ENCODE results near the gene VPS39.

VPS39 gene

GRCh38 chr15:42201801-42202200 lies 6.3 kb downstream of the VPS39 start:
- DNase-seq (ENCODE audit: low read depth), result no peak

DNA sequence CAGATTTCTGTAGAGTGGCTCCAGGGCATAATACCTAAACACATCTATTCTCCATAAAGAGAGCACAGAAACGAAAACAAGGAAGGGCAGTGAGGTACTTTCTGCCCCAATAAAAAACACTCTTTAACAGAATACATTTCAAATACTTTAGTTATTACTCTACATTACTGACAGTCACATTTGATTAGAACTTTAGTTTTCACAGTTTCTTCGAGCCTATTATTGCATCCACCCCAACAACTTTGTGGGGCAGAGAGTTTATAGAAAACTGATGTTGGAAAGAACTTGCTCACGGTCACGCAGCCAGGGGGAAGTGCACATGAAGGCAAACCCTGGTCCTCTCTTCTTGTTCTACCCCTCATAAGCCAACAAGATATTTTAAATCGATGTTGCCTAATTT lies 9.0 kb downstream of the VPS39 start:
- DNase-seq (ENCODE audit: low read depth), result no peak

- no peak for DNase-seq (ENCODE audit: low read depth)
Measured at GRCh38 chr15:42198516-42198915, 9.6 kb downstream of the VPS39 start.

- no peak for DNase-seq (ENCODE audit: low read depth)
Measured at GRCh38 chr15:42194513-42194912, 13.6 kb downstream of the VPS39 start.

DNA sequence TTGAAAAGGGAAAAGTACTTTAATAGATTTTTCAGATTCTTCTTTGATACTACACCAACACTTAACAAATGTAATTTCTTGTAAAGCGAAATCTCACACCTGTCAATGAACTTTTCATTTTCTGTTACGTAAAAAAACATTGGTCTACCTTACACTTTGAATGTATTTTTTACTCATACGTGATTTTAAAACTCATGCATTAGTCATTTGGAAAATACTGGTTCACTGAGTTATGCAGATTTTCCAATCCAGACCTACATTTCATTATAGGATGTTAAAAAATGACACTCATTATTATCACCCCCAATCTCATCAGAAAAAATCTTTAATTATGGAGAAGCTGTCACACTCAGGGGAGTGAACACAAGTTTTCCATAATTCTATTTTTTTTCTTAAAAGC lies 14.7 kb downstream of the VPS39 start:
- DNase-seq (ENCODE audit: low read depth), result no peak

- DNase-seq (ENCODE audit: low read depth), result no peak
Measured at GRCh38 chr15:42191610-42192346, 16.3 kb downstream of the VPS39 start.

- no peak for DNase-seq (ENCODE audit: low read depth)
Measured at GRCh38 chr15:42190370-42190769, 17.7 kb downstream of the VPS39 start.

GRCh38 chr15:42185801-42186200 lies 22.3 kb downstream of the VPS39 start:
- DNase-seq (ENCODE audit: low read depth), result no peak

GRCh38 chr15:42184736-42185135 lies 23.4 kb downstream of the VPS39 start:
- DNase-seq (ENCODE audit: low read depth), result no peak

DNA sequence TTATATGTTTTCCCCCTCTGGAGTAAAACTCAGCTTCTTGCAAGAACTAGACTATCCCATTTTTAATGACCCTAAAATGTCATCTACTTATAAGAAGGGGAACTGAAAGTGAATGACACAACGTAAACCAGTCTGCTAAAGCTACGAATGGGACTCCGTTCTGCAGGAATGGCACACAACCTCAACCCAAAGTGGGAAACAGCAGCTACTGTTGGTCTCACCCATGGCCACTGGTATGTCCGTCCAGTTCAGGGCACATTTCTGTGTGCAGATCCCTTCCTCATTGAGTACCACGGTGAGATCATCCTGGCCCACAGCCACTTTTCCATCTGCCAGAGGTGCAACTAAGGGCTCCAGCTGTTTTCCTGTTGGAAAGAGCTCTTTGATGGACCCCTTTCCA lies 23.8 kb downstream of the VPS39 start:
- DNase-seq (ENCODE audit: low read depth), result no peak

GRCh38 chr15:42182961-42183360 lies 25.1 kb downstream of the VPS39 start:
- no peak for DNase-seq (ENCODE audit: low read depth)

- DNase-seq (ENCODE audit: low read depth), result no peak
Measured at GRCh38 chr15:42182328-42182886, 25.7 kb downstream of the VPS39 start.

DNA sequence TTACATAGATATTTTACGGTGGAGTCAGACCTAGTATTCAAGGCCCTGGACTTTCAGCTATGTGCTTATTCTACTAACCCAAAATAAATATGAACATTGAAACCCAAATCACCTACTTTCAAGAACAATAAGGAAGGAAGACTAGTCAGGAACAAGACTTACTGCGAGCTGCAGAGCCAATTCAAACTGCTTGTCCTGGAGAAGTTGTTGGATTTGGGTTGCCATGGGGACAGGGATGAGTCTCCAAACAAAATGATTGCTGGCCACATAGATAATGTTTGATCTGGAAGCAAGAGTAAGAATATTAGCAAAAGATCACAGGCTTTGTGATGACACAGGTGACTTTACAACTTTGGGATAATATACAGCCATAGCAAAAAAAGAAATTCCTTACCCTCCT lies 30.0 kb downstream of the VPS39 start:
- no peak for DNase-seq (ENCODE audit: low read depth)

DNA sequence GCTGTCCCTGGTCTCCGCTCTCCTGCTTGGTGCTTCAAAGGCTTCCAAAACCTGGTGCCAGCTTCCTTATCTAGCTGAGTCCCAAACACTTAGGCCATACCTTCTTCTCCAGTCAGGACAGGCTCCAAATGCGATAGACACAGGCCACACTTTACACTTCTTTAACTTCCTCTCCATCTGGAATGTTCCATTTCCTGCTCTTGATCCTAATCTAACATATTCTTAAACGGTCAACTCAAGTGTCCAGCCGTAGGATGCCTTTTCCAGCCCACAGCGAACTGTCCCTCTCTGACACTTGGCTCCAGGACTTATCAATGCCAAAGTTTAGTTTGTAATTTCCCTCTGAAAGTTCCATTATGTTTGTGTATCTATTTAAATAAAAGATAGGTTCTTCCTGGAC lies 32.4 kb downstream of the VPS39 start:
- DNase-seq (ENCODE audit: low read depth), result no peak

DNA sequence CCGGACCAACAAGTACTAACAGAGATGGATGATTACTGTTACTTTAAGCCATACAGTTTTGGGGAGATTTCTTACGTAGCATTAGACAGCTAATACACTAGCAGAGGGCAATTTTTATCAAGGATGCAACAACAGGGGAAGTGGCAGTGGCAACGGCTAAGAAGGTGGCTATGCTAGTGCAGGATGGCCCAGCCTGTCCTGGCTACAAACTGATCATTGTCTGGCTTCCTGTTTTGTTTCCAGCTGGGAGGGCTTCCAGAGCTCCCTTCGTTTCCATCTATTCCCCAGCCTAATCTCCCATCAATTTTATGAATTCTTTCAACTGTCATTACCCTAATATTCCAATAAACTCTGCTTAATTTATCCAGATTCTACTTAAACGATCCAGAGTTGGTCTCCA lies 35.6 kb downstream of the VPS39 start:
- no peak for DNase-seq (ENCODE audit: low read depth)

- DNase-seq (ENCODE audit: low read depth), result no peak
Measured at GRCh38 chr15:42171795-42172194, 36.3 kb downstream of the VPS39 start.

GRCh38 chr15:42171122-42171521 lies 37.0 kb downstream of the VPS39 start:
- DNase-seq (ENCODE audit: low read depth), result no peak

- DNase-seq (ENCODE audit: low read depth), result no peak
Measured at GRCh38 chr15:42166225-42166940, 41.7 kb downstream of the VPS39 start.

- no peak for DNase-seq (ENCODE audit: low read depth)
Measured at GRCh38 chr15:42165106-42165505, 43.0 kb downstream of the VPS39 start.

DNA sequence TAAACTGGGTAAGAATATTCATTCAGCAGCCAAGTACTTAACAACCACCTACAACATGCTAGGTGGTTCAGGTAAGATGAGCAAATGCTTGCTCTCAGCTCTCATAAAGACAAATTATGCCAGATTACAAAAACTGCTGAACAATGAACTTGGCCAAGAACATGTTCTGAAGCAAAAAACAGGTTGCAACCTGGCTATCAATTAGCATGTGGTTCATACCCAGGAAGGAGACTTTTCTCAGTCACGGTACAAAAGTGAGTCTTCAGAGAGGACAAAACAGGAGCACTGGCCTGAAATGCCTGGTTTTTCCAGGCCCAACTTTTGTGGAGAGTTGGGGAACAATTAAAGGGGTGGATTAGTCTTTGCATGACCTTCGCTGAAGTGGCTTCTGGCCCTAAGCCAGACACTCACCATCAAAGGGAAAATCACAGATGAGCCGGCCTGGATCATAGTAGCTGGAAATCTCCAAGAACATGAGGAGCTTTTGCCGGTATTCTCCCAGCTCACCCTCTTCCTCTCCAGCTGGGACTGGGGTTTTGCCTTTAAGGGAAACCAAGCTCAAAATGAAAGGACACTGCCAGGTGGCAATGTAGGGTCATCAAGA lies 44.1 kb downstream of the VPS39 start:
- DNase-seq (ENCODE audit: low read depth), result no peak

DNA sequence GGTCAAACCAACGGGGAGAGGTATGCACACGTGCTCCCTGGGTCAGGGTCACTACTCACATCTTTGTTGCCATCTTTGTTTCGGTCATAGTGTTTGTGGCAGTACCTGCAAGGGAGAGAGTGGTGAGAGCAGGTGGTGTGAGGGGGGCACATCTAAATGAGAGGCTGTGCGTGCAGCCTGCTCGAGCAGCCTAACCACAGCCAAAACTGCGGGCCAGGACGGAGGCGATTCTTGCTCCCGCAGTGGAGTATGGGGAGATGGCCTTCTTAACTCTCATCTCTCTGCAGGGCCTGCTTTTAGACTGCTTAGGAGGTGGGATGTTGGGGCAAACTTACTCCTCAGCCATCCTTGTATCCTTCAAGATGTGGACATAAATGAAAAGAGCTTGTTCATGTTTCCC lies 44.8 kb downstream of the VPS39 start:
- no peak for DNase-seq (ENCODE audit: low read depth)

- DNase-seq (ENCODE audit: low read depth), result no peak
Measured at GRCh38 chr15:42160136-42160535, 48.0 kb downstream of the VPS39 start.

GRCh38 chr15:42159381-42160015 lies 48.6 kb downstream of the VPS39 start:
- DNase-seq (ENCODE audit: low read depth), result no peak
